ENCODE data around the gene NEK1.

Gene NEK1

DNA sequence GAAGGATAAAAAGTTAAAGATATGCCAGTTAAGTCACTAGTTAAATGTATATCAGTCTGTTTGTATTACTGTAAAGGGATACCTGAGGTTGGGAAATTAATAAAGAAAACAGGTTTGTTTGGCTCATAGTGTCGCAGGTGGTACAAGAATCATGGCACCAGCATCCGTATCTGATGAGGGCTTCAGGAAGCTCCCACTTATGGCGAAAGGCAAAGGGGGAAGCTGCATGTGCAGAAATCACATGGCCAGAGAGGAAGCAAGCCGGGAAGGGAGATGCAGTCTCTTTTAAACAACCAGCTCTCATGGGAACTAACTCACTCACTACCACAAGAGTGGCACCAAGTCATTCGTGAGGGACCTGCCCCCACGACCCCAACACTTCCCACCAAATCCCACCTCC is 249.8 kb downstream of the NEK1 start:
- DNase-seq (ENCODE audit: low spot score): no peak

GRCh38 chr4:169361756-169362155 is 250.6 kb downstream of the NEK1 start:
- no peak for DNase-seq (ENCODE audit: low spot score)

- DNase-seq (ENCODE audit: low spot score): no peak
These were observed 252.4 kb downstream of the NEK1 start for GRCh38 chr4:169359961-169360360.

DNA sequence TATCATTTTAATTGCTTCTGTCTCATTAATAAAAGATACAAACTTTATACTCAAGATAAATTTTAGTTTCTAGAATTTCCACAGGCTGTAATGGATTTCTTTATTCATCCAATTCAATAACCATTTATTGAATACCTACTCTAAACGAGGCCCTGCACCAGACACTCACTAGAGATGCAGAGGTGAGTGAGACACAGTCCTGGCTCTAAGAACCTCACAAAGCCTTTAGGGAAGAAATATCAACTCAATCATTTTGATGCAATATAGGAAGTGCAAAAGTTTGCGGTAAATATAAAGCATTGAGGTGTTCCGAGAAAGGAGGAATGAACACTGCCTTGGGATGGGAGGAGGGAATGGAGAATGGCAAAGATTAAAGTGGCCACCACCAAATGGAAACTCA is 260.0 kb downstream of the NEK1 start:
- no peak for DNase-seq (ENCODE audit: low spot score)

GRCh38 chr4:169351872-169352271 is 260.5 kb downstream of the NEK1 start:
- no peak for DNase-seq (ENCODE audit: low spot score)

DNA sequence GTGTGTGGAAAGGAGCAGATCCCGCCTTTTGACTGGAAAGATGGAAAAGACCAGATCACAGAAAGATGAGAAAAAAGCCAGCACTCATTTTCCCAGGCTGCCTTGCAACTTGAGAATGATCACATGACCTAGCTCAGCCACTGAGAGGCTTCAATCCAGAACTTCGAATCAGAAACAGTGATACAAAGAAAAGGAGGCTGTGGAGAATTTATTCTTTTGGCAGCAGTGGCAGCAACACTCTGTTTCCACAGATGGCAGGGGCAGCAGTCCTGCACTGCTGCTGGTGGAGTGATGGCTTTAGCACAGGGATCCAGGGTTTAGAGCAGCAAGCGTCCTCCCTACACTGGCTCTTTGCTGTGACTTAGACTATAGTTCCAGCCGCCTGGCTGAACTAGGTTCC is 263.8 kb downstream of the NEK1 start:
- no peak for DNase-seq (ENCODE audit: low spot score)

DNA sequence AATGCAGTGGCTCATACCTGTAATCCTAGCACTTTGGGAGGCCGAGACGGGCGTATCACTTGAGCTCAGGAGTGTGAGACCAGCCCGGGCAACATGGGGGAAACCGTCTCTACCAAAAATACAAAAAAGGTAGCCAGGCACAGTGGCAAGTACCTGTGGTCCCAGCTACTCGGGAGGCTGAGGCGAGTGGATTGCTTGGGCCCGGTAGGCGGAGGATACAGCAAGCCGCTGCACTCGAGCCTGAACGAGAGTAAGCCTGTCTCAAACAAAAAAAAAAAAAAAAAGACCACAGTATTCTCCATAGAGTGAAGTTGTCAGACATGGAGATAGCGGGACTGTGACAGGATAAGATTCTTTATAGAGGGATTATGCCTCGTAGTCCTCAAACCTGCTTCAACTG is 265.5 kb downstream of the NEK1 start:
- no peak for DNase-seq (ENCODE audit: low spot score)

- peak; percentile 97 for DNase-seq (ENCODE audit: low spot score)
These were observed 267.1 kb downstream of the NEK1 start for GRCh38 chr4:169345316-169345721.
